DMS53 (cell line): ENCODE measurements around the gene GALNT17.

Experiments used
- DNase-seq: peaks from one replicate; lab custom pipeline; 2025; lab: John Stamatoyannopoulos, UW

Gene GALNT17

DNA sequence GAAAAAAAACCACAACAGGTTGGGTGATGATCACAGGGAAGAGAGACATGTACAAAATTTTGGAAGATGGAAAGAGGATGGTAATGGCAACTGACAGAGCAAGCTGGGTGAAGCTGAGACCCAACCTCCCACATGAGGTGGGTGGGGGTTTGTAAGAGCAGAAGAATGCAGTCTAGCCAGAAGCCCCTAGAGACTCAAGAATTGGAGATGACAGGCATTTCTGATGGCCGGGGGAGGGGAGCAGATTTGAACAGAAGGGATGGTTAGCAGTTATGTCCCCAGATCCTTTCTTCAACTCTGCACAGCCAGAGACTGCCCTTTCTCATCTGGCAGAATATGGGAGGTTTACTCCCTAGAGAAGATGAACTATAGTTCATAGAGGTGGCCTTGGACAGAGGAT is 208.0 kb downstream of the GALNT17 start:
- DNase-seq: no peak

DNA sequence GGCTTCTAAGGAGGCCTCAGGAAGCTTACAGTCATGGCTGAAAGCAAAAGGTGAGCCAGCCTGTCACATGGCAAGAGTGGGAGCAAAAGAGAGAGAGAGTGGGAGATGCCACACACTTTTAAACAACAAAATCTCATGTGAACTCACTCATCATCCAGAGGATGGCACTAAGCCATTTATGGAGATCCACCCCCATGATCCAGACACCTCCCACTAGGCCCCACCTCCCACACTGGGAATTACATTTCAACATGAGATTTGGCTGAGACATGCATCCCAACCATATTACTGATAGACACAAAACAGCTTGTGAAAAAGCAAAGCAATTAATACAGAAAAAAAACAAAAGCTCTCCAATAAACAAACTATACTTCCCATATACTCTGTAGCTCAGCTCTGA is 210.3 kb downstream of the GALNT17 start:
- no peak for DNase-seq

- no peak for DNase-seq
Observed at GRCh38 chr7:71343039-71343438, 211.1 kb downstream of the GALNT17 start.

GRCh38 chr7:71343892-71344291 is 211.9 kb downstream of the GALNT17 start:
- DNase-seq: no peak

DNA sequence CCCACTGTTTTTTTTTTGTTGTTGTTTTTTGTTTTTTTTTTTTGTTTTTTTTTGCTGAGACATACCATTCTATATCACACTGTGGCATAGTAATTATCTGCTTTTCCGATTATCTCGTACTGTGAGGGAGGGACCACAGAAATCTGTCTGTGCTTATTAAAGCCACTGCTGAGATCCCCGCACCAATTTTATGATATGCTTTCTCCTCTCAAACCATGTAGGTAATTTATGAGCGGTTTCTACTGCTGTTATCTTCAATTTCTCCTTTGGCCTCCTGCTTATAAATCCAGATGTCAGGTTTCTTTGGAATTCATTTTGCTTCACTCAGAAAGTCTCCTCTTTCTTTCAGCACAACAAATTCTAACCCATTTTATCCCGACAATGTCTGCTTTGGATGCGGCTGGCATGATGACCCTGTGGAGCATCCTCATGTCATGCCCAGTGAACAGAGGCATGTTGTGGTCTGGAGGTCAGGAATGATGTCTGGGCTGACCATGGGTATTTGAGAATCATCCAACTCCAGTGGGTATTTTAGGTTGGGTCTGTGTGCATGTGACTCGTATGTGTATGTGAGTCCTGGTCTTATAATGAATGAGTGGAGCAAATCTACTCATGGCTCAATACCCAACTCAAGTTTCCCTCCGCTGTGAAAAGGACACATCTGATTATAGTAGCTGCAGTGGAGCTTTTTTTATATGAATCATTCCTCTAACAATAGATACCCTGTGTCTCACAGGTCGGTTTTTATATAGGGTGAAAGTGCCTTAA is 213.4 kb downstream of the GALNT17 start:
- DNase-seq: no peak

GRCh38 chr7:71348821-71349681 is 217.1 kb downstream of the GALNT17 start:
- no peak for DNase-seq

GRCh38 chr7:71349682-71350481 is 217.9 kb downstream of the GALNT17 start:
- no peak for DNase-seq

GRCh38 chr7:71350680-71351079 is 218.7 kb downstream of the GALNT17 start:
- no peak for DNase-seq

GRCh38 chr7:71354716-71355115 is 222.8 kb downstream of the GALNT17 start:
- no peak for DNase-seq

DNA sequence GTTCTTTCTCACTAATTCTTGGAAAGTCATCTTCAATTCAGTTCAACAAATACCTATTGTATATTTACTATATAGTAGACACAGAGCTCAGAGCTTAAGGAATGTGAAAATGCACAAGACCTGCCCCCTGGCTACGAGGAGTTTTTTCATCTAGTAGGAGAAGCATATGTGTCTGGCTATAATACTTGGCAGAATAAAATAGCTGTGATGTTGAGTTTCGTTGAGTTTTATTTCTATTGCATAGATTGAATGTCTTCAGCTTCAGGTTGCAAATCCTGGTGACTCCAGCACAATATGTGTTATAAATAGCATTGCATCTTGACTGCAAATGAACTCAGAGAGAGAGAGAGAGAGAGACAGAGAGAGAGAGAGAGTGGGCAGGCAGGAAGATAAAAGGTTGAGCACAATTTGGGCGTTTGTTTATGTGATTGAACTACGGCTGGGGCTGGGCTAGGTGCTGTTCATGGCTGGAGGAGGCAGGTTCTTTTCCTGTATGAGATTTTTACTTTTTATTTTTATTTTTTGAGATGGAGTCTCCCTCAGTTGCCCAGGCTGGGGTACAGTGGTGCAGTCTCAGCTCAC is 229.6 kb downstream of the GALNT17 start:
- no peak for DNase-seq

- no peak for DNase-seq
Observed at GRCh38 chr7:71362240-71362639, 230.3 kb downstream of the GALNT17 start.

- no peak for DNase-seq
Observed at GRCh38 chr7:71363223-71363622, 231.3 kb downstream of the GALNT17 start.

GRCh38 chr7:71363627-71364026 is 231.7 kb downstream of the GALNT17 start:
- DNase-seq: no peak

- DNase-seq: no peak
Observed at GRCh38 chr7:71364551-71364950, 232.6 kb downstream of the GALNT17 start.

DNA sequence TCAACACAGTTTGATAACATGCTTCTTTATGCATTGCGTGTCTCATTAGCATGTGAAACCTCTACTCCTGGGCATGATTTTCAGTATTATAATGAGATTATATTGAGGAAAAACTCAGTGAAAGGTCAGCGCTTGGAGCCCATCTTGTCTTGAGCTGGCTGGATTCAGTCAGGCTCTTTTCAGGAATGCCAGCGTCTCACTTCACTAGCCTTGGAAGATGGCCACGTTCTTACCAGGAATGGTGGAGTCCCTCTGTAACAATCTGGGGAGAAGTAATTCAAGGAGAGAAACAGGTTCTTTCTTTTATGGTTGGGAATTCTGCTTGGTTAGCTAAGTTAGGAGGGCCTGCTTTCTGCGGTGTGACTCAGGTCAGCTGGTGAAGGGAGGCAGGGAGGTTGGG is 241.0 kb downstream of the GALNT17 start:
- DNase-seq: no peak

DNA sequence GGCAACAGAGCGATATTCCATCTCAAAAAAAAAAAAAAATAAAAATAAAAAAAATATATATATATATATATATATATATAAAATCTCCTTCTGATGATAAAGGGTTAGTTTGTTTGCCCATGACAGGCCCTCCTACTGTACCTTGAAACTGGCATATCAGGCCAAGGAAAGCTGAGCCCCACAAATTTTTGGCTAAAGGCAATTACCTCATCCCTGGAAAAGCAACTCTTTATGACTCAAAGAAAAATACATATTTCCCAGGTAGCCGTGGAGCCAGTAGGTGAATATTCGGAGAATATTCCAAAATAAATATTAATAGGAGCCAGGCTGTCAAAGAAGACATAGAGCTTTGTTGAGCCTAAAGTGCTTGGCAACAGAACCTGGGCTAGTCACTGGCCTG is 245.1 kb downstream of the GALNT17 start:
- no peak for DNase-seq

GRCh38 chr7:71377469-71377868 is 245.5 kb downstream of the GALNT17 start:
- no peak for DNase-seq

- DNase-seq: no peak
Observed at GRCh38 chr7:71384094-71384493, 252.2 kb downstream of the GALNT17 start.

GRCh38 chr7:71385330-71385729 is 253.4 kb downstream of the GALNT17 start:
- no peak for DNase-seq

DNA sequence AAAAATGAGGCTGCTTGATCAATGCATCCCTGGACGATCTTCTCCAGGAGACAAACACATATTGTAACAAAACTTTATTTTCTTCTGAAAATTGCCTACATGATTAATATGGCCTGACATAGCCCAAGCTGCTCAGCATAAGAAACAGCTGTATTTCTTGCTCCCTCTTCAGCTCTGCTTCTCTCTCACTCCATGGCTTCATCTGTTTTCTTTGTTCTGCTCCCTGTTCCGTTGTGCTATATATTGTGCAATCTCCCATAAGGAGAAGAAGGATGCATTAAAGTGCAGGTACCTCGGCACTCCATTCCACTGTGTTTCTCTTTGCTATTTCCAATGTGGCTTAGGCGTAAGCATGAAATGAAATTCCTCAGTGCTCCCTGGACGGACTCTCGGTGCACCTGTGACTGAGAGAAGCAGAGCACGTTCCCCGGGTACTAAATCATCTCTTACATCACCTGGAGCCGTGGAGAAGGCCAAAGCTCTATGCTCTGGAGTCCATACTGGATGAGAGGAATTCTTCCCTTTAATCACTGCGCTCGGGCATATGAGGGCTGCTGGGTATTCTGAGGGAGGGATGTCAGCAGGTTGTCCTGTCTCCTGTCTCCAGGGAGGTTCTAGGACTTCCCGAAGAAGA is 254.3 kb downstream of the GALNT17 start:
- DNase-seq: no peak

DNA sequence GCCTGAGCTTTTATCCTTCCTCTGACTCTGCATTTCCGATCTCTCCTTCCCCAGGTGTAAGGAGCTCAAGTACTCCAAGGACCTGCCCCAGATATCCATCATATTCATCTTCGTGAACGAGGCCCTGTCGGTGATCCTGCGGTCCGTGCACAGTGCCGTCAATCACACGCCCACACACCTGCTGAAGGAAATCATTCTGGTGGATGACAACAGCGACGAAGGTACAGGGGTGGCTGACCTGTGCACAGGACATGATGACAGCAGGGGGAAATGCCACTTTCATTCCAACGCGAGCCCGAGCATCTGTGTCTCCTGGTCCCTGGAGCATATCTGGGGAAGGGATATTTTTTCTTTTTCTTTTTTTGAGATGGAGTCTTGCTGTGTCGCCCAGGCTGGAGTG is 256.2 kb downstream of the GALNT17 start:
- no peak for DNase-seq

- DNase-seq: no peak
Observed at GRCh38 chr7:71389976-71390375, 258.0 kb downstream of the GALNT17 start.
